ENCODE results near the gene TBCD.
A peak's percentile ranks its signal among the peaks of the same experiment; 100 is the strongest.

TBCD gene

GRCh38 chr17:82832881-82833475 lies 81.1 kb downstream of the TBCD start:
- no peak for DNase-seq (ENCODE audit: low spot score)

- DNase-seq (ENCODE audit: low spot score) = no peak
Observed at GRCh38 chr17:82835122-82835521, 83.3 kb downstream of the TBCD start.

- DNase-seq (ENCODE audit: low spot score) = no peak
Observed at GRCh38 chr17:82835766-82836512, 84.1 kb downstream of the TBCD start.

GRCh38 chr17:82836823-82837357 lies 85.0 kb downstream of the TBCD start:
- DNase-seq (ENCODE audit: low spot score) = no peak

GRCh38 chr17:82837586-82838320 lies 85.9 kb downstream of the TBCD start:
- DNase-seq (ENCODE audit: low spot score) = no peak

GRCh38 chr17:82838386-82839063 lies 86.7 kb downstream of the TBCD start:
- DNase-seq (ENCODE audit: low spot score) = no peak

- DNase-seq (ENCODE audit: low spot score) = no peak
Observed at GRCh38 chr17:82839617-82840292, 87.9 kb downstream of the TBCD start, which contains the start of gene ZNF750. Gene ZNF750 (minus strand): TSS chr17:82840022. CDS start chr17:82832454, 7,568 bp downstream.

GRCh38 chr17:82840431-82840831 lies 88.6 kb downstream of the TBCD start:
- DNase-seq (ENCODE audit: low spot score) = no peak

GRCh38 chr17:82841921-82842596 lies 90.2 kb downstream of the TBCD start:
- DNase-seq (ENCODE audit: low spot score) = no peak

- no peak for DNase-seq (ENCODE audit: low spot score)
Observed at GRCh38 chr17:82843904-82844680, 92.2 kb downstream of the TBCD start.

- DNase-seq (ENCODE audit: low spot score) = no peak
Observed at GRCh38 chr17:82844796-82845162, 92.9 kb downstream of the TBCD start.

- no peak for DNase-seq (ENCODE audit: low spot score)
Observed at GRCh38 chr17:82845163-82845807, 93.4 kb downstream of the TBCD start.

GRCh38 chr17:82846061-82846691 lies 94.3 kb downstream of the TBCD start:
- no peak for DNase-seq (ENCODE audit: low spot score)

GRCh38 chr17:82848022-82848592 lies 96.2 kb downstream of the TBCD start:
- peak; percentile 83 for DNase-seq (ENCODE audit: low spot score)

- no peak for DNase-seq (ENCODE audit: low spot score)
Observed at GRCh38 chr17:82849076-82849945, 97.4 kb downstream of the TBCD start.

- no peak for DNase-seq (ENCODE audit: low spot score)
Observed at GRCh38 chr17:82851381-82851780, 99.5 kb downstream of the TBCD start.

GRCh38 chr17:82854226-82854625 lies 102.4 kb downstream of the TBCD start:
- no peak for DNase-seq (ENCODE audit: low spot score)

- DNase-seq (ENCODE audit: low spot score) = no peak
Observed at GRCh38 chr17:82856361-82856760, 104.5 kb downstream of the TBCD start.

All from AG08396 (cell line).